Activated T-cell treated with anti-CD3 and anti-CD28 coated beads, Interleukin-2, amount 50 U/mL, for 24 hours (primary cell): ENCODE data around the gene FRMD4B.

ENCODE experiments used
- DNase-seq: peaks from one replicate; pipeline ENCODE4 v3.0.0-alpha.2; 2020
- H3K27ac Mint-ChIP-seq: 2 replicates; pipeline ENCODE4 v1.8.0; 2020; ENCODE audit warnings: mild to moderate bottlenecking, mixed read lengths
- H3K27me3 Mint-ChIP-seq: 2 replicates; pipeline ENCODE4 v1.8.0; 2020; ENCODE audit warnings: mixed read lengths
- H3K36me3 Mint-ChIP-seq: 2 replicates; pipeline ENCODE4 v1.8.0; 2020; ENCODE audit warnings: low read depth, mixed read lengths
- H3K4me1 Mint-ChIP-seq: 2 replicates; pipeline ENCODE4 v1.8.0; 2020; ENCODE audit warnings: low read depth, mixed read lengths
- H3K4me3 Mint-ChIP-seq: 2 replicates; pipeline ENCODE4 v1.8.0; 2020; ENCODE audit warnings: mild to moderate bottlenecking, moderate library complexity, mixed read lengths
- H3K9me3 Mint-ChIP-seq: 2 replicates; pipeline ENCODE4 v1.8.0; 2020; ENCODE audit warnings: mixed read lengths

The FRMD4B gene

GRCh38 chr3:69226071-69226470 lies 159.8 kb downstream of the FRMD4B start:
- Mint-ChIP-seq H3K4me3 (no peak overlapping the region), H3K36me3 (no peaks in the 10 kb centered on the region), H3K27ac (no peak overlapping the region), H3K9me3 (no peaks in the 10 kb centered on the region), H3K27me3 (no peaks in the 10 kb centered on the region), H3K4me1 (no peaks in the 10 kb centered on the region)
- no peak for DNase-seq

GRCh38 chr3:69219101-69219708 lies 166.7 kb downstream of the FRMD4B start:
- DNase-seq, result no peak
- Mint-ChIP-seq H3K4me3 (no peak overlapping the region), H3K9me3 (no peaks in the 10 kb centered on the region), H3K27ac (no peak overlapping the region), H3K27me3 (no peaks in the 10 kb centered on the region), H3K36me3 (no peaks in the 10 kb centered on the region), H3K4me1 (peaks cover 9% of the 10 kb centered on the region)

GRCh38 chr3:69218079-69218478 lies 167.8 kb downstream of the FRMD4B start:
- H3K4me1 Mint-ChIP-seq, result peaks cover 18% of the 10 kb centered on the region
- H3K27ac Mint-ChIP-seq, result no peak overlapping the region
- no peaks in the 10 kb centered on the region for H3K36me3 Mint-ChIP-seq
- H3K9me3 Mint-ChIP-seq, result no peaks in the 10 kb centered on the region
- no peaks in the 10 kb centered on the region for H3K27me3 Mint-ChIP-seq
- H3K4me3 Mint-ChIP-seq, result no peak overlapping the region
- DNase-seq, result no peak

GRCh38 chr3:69216981-69217380 lies 168.9 kb downstream of the FRMD4B start:
- no peak for DNase-seq
- Mint-ChIP-seq H3K9me3 (no peaks in the 10 kb centered on the region), H3K27ac (no peak overlapping the region), H3K4me3 (no peak overlapping the region), H3K4me1 (peaks cover 26% of the 10 kb centered on the region), H3K36me3 (no peaks in the 10 kb centered on the region), H3K27me3 (no peaks in the 10 kb centered on the region)

GRCh38 chr3:69214241-69214640 lies 171.6 kb downstream of the FRMD4B start:
- H3K9me3 Mint-ChIP-seq, result no peaks in the 10 kb centered on the region
- no peak overlapping the region for H3K4me3 Mint-ChIP-seq

GRCh38 chr3:69212411-69213160 lies 173.3 kb downstream of the FRMD4B start:
- no peaks in the 10 kb centered on the region for H3K27me3 Mint-ChIP-seq
- no peaks in the 10 kb centered on the region for H3K9me3 Mint-ChIP-seq
- H3K4me3 Mint-ChIP-seq, result peak overlapping the region; percentile 10
- peak overlapping the region; percentile 90 for H3K27ac Mint-ChIP-seq
- no peak for DNase-seq
- peaks cover 49% of the 10 kb centered on the region for H3K4me1 Mint-ChIP-seq
- peaks cover 3% of the 10 kb centered on the region for H3K36me3 Mint-ChIP-seq

More at GRCh38 chr3:69214241-69214640, 171.6 kb downstream of the FRMD4B start:
- peaks cover 44% of the 10 kb centered on the region for H3K4me1 Mint-ChIP-seq
- no peak for DNase-seq
- no peaks in the 10 kb centered on the region for H3K36me3 Mint-ChIP-seq
- no peaks in the 10 kb centered on the region for H3K27me3 Mint-ChIP-seq
- H3K27ac Mint-ChIP-seq, result peak overlapping the region; percentile 9

GRCh38 chr3:69210068-69210730 lies 175.7 kb downstream of the FRMD4B start:
- peaks cover 70% of the 10 kb centered on the region for H3K4me1 Mint-ChIP-seq
- no peak overlapping the region for H3K27ac Mint-ChIP-seq
- H3K27me3 Mint-ChIP-seq, result no peaks in the 10 kb centered on the region
- H3K36me3 Mint-ChIP-seq, result peaks cover 3% of the 10 kb centered on the region
- H3K4me3 Mint-ChIP-seq, result no peak overlapping the region
- no peak for DNase-seq
- no peaks in the 10 kb centered on the region for H3K9me3 Mint-ChIP-seq

- H3K27me3 Mint-ChIP-seq, result no peaks in the 10 kb centered on the region
- peaks cover 74% of the 10 kb centered on the region for H3K4me1 Mint-ChIP-seq
- peaks cover 3% of the 10 kb centered on the region for H3K36me3 Mint-ChIP-seq
- H3K27ac Mint-ChIP-seq, result no peak overlapping the region
- H3K9me3 Mint-ChIP-seq, result no peaks in the 10 kb centered on the region
- H3K4me3 Mint-ChIP-seq, result no peak overlapping the region
- no peak for DNase-seq
Observed at GRCh38 chr3:69209413-69209812, 176.5 kb downstream of the FRMD4B start.

GRCh38 chr3:69207031-69207430 lies 178.9 kb downstream of the FRMD4B start:
- Mint-ChIP-seq H3K4me1 (peaks cover 74% of the 10 kb centered on the region), H3K27ac (peak overlapping the region; percentile 63), H3K36me3 (peaks cover 3% of the 10 kb centered on the region), H3K27me3 (no peaks in the 10 kb centered on the region), H3K9me3 (no peaks in the 10 kb centered on the region), H3K4me3 (no peak overlapping the region)
- DNase-seq, result no peak

- peaks cover 72% of the 10 kb centered on the region for H3K4me1 Mint-ChIP-seq
- no peaks in the 10 kb centered on the region for H3K27me3 Mint-ChIP-seq
- peaks cover 3% of the 10 kb centered on the region for H3K36me3 Mint-ChIP-seq
- no peak for DNase-seq
- H3K4me3 Mint-ChIP-seq, result peak overlapping the region; percentile 45
- no peaks in the 10 kb centered on the region for H3K9me3 Mint-ChIP-seq
- peak overlapping the region; percentile 90 for H3K27ac Mint-ChIP-seq
Observed at GRCh38 chr3:69205385-69205784, 180.5 kb downstream of the FRMD4B start.

- DNase-seq, result no peak
- Mint-ChIP-seq H3K36me3 (peaks cover 6% of the 10 kb centered on the region), H3K27ac (peak overlapping the region; percentile 96), H3K9me3 (no peaks in the 10 kb centered on the region), H3K4me1 (peaks cover 71% of the 10 kb centered on the region), H3K27me3 (no peaks in the 10 kb centered on the region), H3K4me3 (peak overlapping the region; percentile 58)
Observed at GRCh38 chr3:69204315-69204957, 181.5 kb downstream of the FRMD4B start.

- Mint-ChIP-seq H3K4me3 (peak overlapping the region; percentile 58), H3K9me3 (no peaks in the 10 kb centered on the region), H3K27ac (peak overlapping the region; percentile 96), H3K27me3 (no peaks in the 10 kb centered on the region), H3K36me3 (peaks cover 12% of the 10 kb centered on the region), H3K4me1 (peaks cover 72% of the 10 kb centered on the region)
- no peak for DNase-seq
Observed at GRCh38 chr3:69203631-69204314, 182.1 kb downstream of the FRMD4B start.

- H3K4me3 Mint-ChIP-seq, result no peak overlapping the region
- no peaks in the 10 kb centered on the region for H3K9me3 Mint-ChIP-seq
- peaks cover 82% of the 10 kb centered on the region for H3K4me1 Mint-ChIP-seq
- DNase-seq, result no peak
- H3K36me3 Mint-ChIP-seq, result peaks cover 28% of the 10 kb centered on the region
- H3K27me3 Mint-ChIP-seq, result no peaks in the 10 kb centered on the region
- no peak overlapping the region for H3K27ac Mint-ChIP-seq
Observed at GRCh38 chr3:69201658-69202057, 184.2 kb downstream of the FRMD4B start.

GRCh38 chr3:69200384-69201068 lies 185.4 kb downstream of the FRMD4B start:
- peak; percentile 57 for DNase-seq
- Mint-ChIP-seq H3K27ac (peak overlapping the region; percentile 99), H3K9me3 (no peaks in the 10 kb centered on the region), H3K27me3 (no peaks in the 10 kb centered on the region), H3K36me3 (peaks cover 39% of the 10 kb centered on the region), H3K4me3 (peak overlapping the region; percentile 84), H3K4me1 (peaks cover 74% of the 10 kb centered on the region)
